Breast epithelium (tissue), 4 donors: ENCODE measurements around the gene RRP8. TPM values are rescaled to one million over a fixed set of nuclear protein-coding genes. Genes with fewer than 3 reads are reported as not detected.

Experiments used
- DNase-seq, 2 donors: peaks; one replicate each; pipeline ENCODE4 v3.0.0-alpha.2; 2019; ENCODE audit warnings: low spot score in 2 of 2
- H3K27ac ChIP-seq, 2 donors: fragments of 200-600 bp; sonication (generic) in 1 of 2; one replicate each; pipeline ENCODE4 v1.5.1; 2016 to 2019; ENCODE audit warnings: mild to moderate bottlenecking in 1 of 2
- H3K27me3 ChIP-seq, 2 donors: fragments of 200-600 bp; sonication (generic) in 1 of 2; one replicate each; pipeline versions ENCODE4 v1.5.1 to v1.6.0; 2017 to 2019; ENCODE audit warnings: control low read depth in 1 of 2, mild to moderate bottlenecking in 1 of 2
- H3K36me3 ChIP-seq: fragments of 200-600 bp; one replicate; pipeline ENCODE4 v1.5.1; 2019
- H3K4me1 ChIP-seq, 2 donors: fragments of 200-600 bp; sonication (generic); one replicate each; pipeline ENCODE4 v1.5.1; 2016 to 2019; ENCODE audit warnings: control low read depth in 1 of 2
- H3K4me3 ChIP-seq, 3 donors: fragments of 200-600 bp; sonication (generic); 1 replicate in 2 of 3; 2 replicates in 1 of 3; pipeline ENCODE4 v1.5.1; 2016 to 2019; ENCODE audit warnings: mild to moderate bottlenecking in 3 of 3, moderate library complexity in 2 of 3
- H3K9me3 ChIP-seq, 2 donors: fragments of 200-600 bp; sonication (generic) in 1 of 2; one replicate each; pipeline ENCODE4 v1.5.1; 2016 to 2019; ENCODE audit warnings: control low read depth in 1 of 2
- POLR2A ChIP-seq: fragments of 450-650 bp; IDR thresholded peaks from one replicate; pipeline ENCODE4 v1.6.1; 2016; ENCODE audit warnings: antibody characterized with exemption, mild to moderate bottlenecking, moderate library complexity
- POLR2AphosphoS5 ChIP-seq, 3 donors: sonication (generic); formaldehyde crosslinking; IDR thresholded peaks; one replicate each; pipeline ENCODE4 v1.6.1; 2017; ENCODE audit warnings: antibody characterized with exemption in 3 of 3
- intact Hi-C: fragments of 100-400 bp; cut with DNase I; formaldehyde crosslinking; loops from one replicate; pipeline ENCODE4 v1.15.1; 2023; ENCODE audit warnings: low total_unique reads
- total RNA-seq, 3 donors: library from RNA; depleted of rRNA; stranded (reverse); fragments of >200 nt; gene quantifications; one replicate each; pipeline ENCODE4 v1.1.0, GENCODE V29; 2016
- TF ChIP-seq, protein P1 (sequence below), 3 donors: fragments of 450-650 bp; IDR thresholded peaks; one replicate each; pipeline ENCODE4 v1.5.1; 2016 to 2017; ENCODE audit warnings: antibody characterized with exemption in 3 of 3, mild to moderate bottlenecking in 3 of 3, moderate library complexity in 3 of 3

The RRP8 gene
- total RNA-seq, 3 donors from 2014 or later = 8.8 to 22.2 (median 20.3) TPM

DNA sequence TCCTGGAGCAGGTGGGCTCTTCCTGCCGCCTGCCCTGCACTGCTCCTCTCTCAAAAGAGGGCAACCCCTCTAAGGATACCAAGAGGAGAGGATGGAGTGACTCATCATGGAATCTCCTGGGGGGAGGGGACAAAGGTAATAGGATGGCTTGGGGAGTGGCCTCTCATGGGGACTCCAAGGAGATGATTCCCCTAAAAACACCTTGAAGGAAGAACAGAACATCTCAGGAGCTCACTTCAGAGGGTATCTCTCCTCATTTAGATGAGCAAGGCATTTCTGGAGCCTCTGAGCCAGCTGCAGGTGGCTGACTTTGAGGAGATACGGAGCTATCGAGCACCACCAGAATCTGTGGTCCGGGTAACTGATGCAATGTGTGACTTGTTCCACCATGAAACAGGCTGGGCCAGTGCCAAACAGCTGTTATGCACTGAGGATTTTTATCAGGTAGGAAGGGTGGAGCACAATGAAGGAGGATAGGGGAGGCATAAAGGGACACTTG is 40.2 kb downstream of the RRP8 start:
- intact Hi-C loops = loop anchor here (5.0 kb wide), 1 partner anchor 669 kb away; no protein-coding TSS in a partner anchor
- DNase-seq = no peak
- Histone ChIP-seq H3K4me3 (no peak overlapping the region), H3K27ac (no peak overlapping the region), H3K9me3 (no peaks in the 10 kb centered on the region), H3K4me1 (no peaks in the 10 kb centered on the region), H3K27me3 (no peaks in the 10 kb centered on the region), H3K36me3 (no peaks in the 10 kb centered on the region)
- no peak for TF ChIP-seq POLR2AphosphoS5 (IDR thresholded peaks at IDR 0.05)

DNA sequence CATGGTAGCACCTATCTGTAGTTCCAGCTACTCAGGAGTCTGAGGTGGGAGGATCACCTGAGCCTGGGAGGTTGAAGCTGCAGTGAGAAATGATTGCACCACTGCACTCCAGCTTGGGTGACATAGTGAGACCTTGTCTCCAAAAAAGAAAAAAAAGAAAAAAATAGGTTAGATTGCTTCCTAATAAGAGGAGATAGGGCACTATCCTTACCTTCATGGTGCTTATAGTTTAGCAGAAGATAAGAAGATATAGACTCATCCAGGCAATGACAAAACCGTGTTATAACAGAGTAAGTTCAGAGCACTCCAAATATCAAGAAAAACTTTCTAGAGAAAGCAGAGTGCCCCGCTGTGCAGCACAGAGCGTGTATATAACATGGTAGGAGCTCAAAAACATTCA is 42.1 kb downstream of the RRP8 start:
- H3K27ac ChIP-seq = no peak overlapping the region
- no peaks in the 10 kb centered on the region for H3K4me1 ChIP-seq
- no peaks in the 10 kb centered on the region for H3K36me3 ChIP-seq
- no peaks in the 10 kb centered on the region for H3K27me3 ChIP-seq
- TF ChIP-seq, protein P1, sequence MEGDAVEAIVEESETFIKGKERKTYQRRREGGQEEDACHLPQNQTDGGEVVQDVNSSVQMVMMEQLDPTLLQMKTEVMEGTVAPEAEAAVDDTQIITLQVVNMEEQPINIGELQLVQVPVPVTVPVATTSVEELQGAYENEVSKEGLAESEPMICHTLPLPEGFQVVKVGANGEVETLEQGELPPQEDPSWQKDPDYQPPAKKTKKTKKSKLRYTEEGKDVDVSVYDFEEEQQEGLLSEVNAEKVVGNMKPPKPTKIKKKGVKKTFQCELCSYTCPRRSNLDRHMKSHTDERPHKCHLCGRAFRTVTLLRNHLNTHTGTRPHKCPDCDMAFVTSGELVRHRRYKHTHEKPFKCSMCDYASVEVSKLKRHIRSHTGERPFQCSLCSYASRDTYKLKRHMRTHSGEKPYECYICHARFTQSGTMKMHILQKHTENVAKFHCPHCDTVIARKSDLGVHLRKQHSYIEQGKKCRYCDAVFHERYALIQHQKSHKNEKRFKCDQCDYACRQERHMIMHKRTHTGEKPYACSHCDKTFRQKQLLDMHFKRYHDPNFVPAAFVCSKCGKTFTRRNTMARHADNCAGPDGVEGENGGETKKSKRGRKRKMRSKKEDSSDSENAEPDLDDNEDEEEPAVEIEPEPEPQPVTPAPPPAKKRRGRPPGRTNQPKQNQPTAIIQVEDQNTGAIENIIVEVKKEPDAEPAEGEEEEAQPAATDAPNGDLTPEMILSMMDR (IDR thresholded peaks at IDR 0.05) = no peak
- TF ChIP-seq POLR2A = no peak
- no peak for TF ChIP-seq POLR2AphosphoS5 (IDR thresholded peaks at IDR 0.05)
- H3K9me3 ChIP-seq = no peaks in the 10 kb centered on the region
- intact Hi-C loops = loop anchor here (5.0 kb wide), 1 partner anchor 671 kb away; no protein-coding TSS in a partner anchor
- DNase-seq = no peak
- H3K4me3 ChIP-seq = no peak overlapping the region

DNA sequence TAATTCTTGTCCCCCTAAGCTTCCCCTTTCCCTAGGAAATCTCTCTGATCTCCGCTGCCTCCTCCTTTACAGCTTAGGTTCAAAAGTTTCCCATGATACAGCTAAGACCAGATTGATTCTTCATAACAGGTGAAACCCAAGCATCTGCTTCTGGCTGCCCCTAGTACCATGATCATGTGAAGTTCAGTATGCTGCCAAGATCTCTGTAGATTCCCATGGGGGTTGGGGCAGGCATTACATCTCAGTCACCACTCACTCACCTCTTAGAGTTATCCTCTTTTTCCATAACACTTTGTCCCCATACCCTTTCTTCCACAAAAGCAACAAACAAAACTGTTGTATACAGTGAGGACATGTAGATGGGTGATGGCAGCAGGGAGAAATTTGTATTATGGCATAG is 44.0 kb downstream of the RRP8 start:
- H3K36me3 ChIP-seq = no peaks in the 10 kb centered on the region
- no peaks in the 10 kb centered on the region for H3K27me3 ChIP-seq
- no peak for TF ChIP-seq POLR2A
- no peak for TF ChIP-seq POLR2AphosphoS5 (IDR thresholded peaks at IDR 0.05)
- TF ChIP-seq, protein P1 (IDR thresholded peaks at IDR 0.05) = no peak
- H3K9me3 ChIP-seq = no peaks in the 10 kb centered on the region
- no peak overlapping the region for H3K4me3 ChIP-seq
- no peak for DNase-seq
- H3K4me1 ChIP-seq = no peaks in the 10 kb centered on the region
- H3K27ac ChIP-seq = no peak overlapping the region
- intact Hi-C loops = no loop called here

DNA sequence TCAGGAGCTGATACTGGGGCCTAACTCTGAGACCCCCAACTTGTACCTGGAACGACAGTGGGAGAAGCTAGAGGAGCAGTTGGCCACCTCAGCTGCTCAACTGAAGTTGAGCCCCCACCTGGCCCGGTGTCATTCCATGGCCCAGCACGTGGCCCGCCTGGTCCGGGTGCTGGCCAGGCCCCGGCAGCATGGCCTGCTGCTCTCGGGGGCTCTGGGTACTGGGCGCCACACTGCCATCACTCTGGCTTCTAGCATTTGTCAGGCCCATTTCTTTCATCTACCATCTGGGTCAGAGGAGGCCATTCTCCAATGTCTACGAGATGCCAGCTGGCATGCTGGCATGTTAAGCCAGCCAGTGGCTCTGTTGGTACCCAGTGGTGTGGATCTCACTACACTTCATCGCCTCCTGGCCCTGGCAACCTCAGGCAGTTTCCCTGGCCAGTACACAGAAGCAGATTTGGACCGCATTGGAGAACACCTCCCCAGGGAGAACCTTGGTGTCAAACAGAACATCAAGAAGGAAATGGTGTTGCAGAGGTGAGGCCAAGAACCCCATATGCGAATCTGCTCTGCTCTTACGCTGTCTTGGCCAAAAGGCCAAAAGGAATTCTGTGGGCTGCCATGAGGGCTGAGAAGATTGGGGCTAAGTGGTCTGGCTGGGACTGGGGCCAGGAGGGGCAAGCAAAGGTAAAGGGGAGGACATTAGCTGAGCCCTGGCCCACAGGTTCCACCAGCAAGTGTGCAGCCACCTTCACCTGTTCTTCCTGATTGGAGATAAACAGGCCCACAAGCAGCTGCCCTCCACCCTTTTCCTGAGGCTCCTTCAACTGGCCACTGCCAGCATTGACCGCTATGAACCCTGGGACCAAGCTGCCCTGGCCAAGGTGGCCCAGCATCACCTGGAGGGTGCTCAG is 45.4 kb downstream of the RRP8 start:
- intact Hi-C loops = no loop called here
- Histone ChIP-seq H3K4me3 (no peak overlapping the region), H3K36me3 (no peaks in the 10 kb centered on the region), H3K27ac (no peak overlapping the region), H3K27me3 (no peaks in the 10 kb centered on the region), H3K9me3 (no peaks in the 10 kb centered on the region), H3K4me1 (no peaks in the 10 kb centered on the region)
- TF ChIP-seq, protein P1 (IDR thresholded peaks at IDR 0.05) = no peak
- no peak for TF ChIP-seq POLR2A
- TF ChIP-seq POLR2AphosphoS5 (IDR thresholded peaks at IDR 0.05) = no peak
- DNase-seq = no peak

DNA sequence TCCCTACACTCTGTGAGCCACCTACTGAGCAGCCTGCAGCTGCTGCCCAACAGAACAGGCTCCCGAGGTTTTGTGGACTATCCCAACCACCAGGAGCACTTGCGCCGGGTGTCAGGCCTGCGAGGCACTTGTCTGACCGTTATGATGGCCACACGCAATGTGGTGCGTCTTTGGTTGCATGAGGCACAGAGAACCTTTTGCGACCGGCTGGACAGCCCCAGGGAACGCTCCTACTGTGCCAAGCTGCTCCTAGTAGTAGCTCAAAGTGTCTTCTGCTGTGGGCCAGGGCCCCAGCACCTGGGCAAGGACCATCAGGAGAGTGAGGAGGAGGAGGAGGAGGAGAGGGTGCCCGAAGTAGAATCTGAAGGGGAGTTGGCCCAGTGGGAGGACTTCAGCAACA is 46.4 kb downstream of the RRP8 start:
- Histone ChIP-seq H3K27me3 (no peaks in the 10 kb centered on the region), H3K9me3 (no peaks in the 10 kb centered on the region), H3K4me1 (no peaks in the 10 kb centered on the region), H3K27ac (no peak overlapping the region), H3K36me3 (no peaks in the 10 kb centered on the region), H3K4me3 (no peak overlapping the region)
- TF ChIP-seq POLR2AphosphoS5 (IDR thresholded peaks at IDR 0.05) (no peak), POLR2A (no peak)
- TF ChIP-seq, protein P1 (IDR thresholded peaks at IDR 0.05) = no peak
- DNase-seq = no peak
- intact Hi-C loops = no loop called here
